ENCODE results near the gene MMP24. TPM values are rescaled to one million over a fixed set of nuclear protein-coding genes. Genes with fewer than 3 reads are reported as not detected.
A peak's percentile ranks its signal among the peaks of the same experiment; 100 is the strongest.

MMP24 gene
- total RNA-seq, 4 donors from 2014 or later: 0.51 to 2.6 (median 2.0) TPM

GRCh38 chr20:35277127-35277526 is 50.6 kb downstream of the MMP24 start:
- Histone ChIP-seq H3K4me3 (peak overlapping the region; percentile 57 to 72), H3K4me1 (peaks cover 0 to 13% of the 10 kb centered on the region in 2 donors)

DNA sequence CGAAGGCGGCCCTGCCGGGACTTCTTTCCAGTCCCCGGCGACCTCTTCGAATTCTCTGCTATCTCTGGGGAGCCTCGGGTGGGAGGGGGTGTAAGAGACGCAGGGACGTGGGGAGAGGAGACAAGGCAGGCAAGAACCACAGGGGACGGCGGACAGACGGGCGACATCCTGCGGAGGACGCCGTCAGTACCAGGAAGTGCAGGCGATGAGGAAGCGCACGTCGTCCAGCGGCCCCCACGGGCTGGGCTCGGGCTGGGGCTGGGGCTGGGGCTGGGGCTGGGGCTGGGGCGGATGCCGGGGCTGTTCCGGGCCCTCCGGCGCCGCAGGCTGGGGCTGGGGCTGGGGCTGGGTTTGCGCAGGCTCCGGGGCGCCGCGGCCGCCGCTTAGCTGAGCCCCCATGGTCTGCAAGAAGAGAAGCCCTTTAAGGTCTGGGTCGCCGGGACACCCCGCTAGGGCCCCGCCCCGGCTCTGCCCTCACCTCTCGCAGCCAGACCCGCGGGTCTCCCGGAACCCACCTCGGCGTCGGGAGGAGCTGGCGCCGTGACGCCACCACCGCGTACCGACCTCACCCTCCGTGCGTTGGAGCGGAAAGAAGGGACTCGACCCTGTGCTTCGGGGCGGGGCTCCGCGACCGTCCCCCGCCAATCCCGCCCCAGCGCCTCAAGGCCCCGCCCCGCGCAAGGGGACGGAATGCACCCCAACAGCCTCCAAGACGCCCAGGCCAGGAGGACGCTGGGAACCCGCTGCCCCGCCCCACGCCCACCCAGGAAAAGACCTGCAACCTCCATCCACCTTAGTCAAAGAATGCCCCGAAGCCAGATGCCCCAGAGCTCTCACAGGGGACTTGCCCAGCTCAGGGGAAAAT is 51.3 kb downstream of the MMP24 start, which contains the start of gene MMP24OS:
Gene MMP24OS, minus strand, starts transcription at position 592 of the 865 bp plus-strand sequence. Its CDS starts 193 bp downstream, at position 399.
- Histone ChIP-seq H3K27me3 (no peaks in the 10 kb centered on the region), H3K9me3 (no peaks in the 10 kb centered on the region), H3K4me1 (peaks cover 0 to 13% of the 10 kb centered on the region in 2 donors), H3K27ac (peak within 1 kb of the TSS; percentile 88 to 96), H3K36me3 (no peaks in the 10 kb centered on the region), H3K4me3 (peak within 1 kb of the TSS; percentile 57 to 72)
- intact Hi-C loops (cut with DNase I; ENCODE audit: low total_unique reads): loop anchor here (10.0 kb wide), 1 partner anchor 133 kb away; the partner anchor contains the start of gene EDEM2
- TF ChIP-seq POLR2A (IDR thresholded peaks at IDR 0.05) (peak; percentile 91 to 94), CTCF (IDR thresholded peaks at IDR 0.05) (peak in 2 of 4 experiments; percentile 29 to 51)
- peak; percentile 85 to 86 for DNase-seq

More at GRCh38 chr20:35277127-35277526, 50.6 kb downstream of the MMP24 start:
- intact Hi-C loops (cut with DNase I; ENCODE audit: low total_unique reads): loop anchor here (10.0 kb wide), 1 partner anchor 132 kb away; the partner anchor contains the start of gene EDEM2
- DNase-seq: no peak
- Histone ChIP-seq H3K36me3 (no peaks in the 10 kb centered on the region), H3K9me3 (no peaks in the 10 kb centered on the region), H3K27ac (peak overlapping the region; percentile 88 to 96), H3K27me3 (no peaks in the 10 kb centered on the region)
- no peak for TF ChIP-seq POLR2A (IDR thresholded peaks at IDR 0.05)
- TF ChIP-seq CTCF (IDR thresholded peaks at IDR 0.05): no peak

GRCh38 chr20:35279040-35279439 is 52.5 kb downstream of the MMP24 start:
- intact Hi-C loops (cut with DNase I; ENCODE audit: low total_unique reads): loop anchor here (10.0 kb wide), 1 partner anchor 134 kb away; the partner anchor contains the start of gene EDEM2
- TF ChIP-seq CTCF (IDR thresholded peaks at IDR 0.05) (no peak), POLR2A (IDR thresholded peaks at IDR 0.05) (no peak)
- Histone ChIP-seq H3K36me3 (no peaks in the 10 kb centered on the region), H3K4me3 (no peak overlapping the region), H3K4me1 (peaks cover 7 to 22% of the 10 kb centered on the region in 2 donors), H3K27me3 (no peaks in the 10 kb centered on the region), H3K27ac (peak overlapping the region in 1 of 2 donors; percentile 96), H3K9me3 (no peaks in the 10 kb centered on the region)
- no peak for DNase-seq

DNA sequence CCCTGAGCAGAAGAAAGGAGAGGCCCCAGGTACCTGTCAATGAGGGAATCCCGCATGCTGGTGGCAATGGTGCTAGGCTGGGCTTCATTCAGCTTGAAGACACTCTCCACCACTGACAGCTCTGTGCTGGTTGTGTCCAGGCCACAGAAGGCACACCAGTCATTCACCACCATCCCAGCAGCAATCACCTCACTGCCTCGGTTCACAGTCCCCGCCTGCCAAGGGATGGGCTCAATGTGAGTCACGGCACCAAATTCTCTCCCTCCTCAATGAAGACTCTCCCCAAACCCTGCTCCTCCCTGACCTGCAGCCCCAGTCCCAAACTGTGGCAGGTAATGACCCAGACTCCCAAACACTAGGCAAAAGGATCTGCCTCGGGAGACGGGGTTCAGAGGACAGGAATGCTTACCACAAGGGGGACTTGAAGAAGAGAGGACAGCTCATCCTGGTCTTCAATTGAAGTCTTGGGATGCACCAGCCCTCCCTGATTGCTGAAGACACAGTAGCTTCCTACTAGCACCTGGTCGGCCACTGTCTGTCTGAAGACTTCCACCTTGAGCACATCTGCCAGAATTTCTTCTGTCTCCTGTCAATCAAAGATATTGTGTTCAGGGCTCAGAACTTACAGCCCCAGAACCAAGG is 53.2 kb downstream of the MMP24 start:
- Histone ChIP-seq H3K36me3 (no peaks in the 10 kb centered on the region), H3K9me3 (no peaks in the 10 kb centered on the region), H3K4me1 (peaks cover 7 to 22% of the 10 kb centered on the region in 2 donors), H3K27ac (no peak overlapping the region), H3K27me3 (no peaks in the 10 kb centered on the region), H3K4me3 (no peak overlapping the region)
- no peak for TF ChIP-seq CTCF (IDR thresholded peaks at IDR 0.05)
- no peak for TF ChIP-seq POLR2A (IDR thresholded peaks at IDR 0.05)
- no peak for DNase-seq
- intact Hi-C loops (cut with DNase I; ENCODE audit: low total_unique reads): loop anchor here (10.0 kb wide), 1 partner anchor 135 kb away; the partner anchor contains the start of gene EDEM2

Data from uterus (tissue), 4 donors.